HUES6 (cell line): ENCODE data around the gene ODAD3.
"Not testable (repeated sequence)": the region's sequence is repeated elsewhere in the genome, so short reads cannot be mapped to it uniquely, and the experiment has no call there.

Experiments
- H3K27ac ChIP-seq: 2 replicates; pipeline ENCODE4 v1.7.0; 2013; ENCODE audit warnings: low read depth, mild to moderate bottlenecking, low read length, inconsistent platforms
- H3K27me3 ChIP-seq: 2 replicates; pipeline ENCODE4 v1.6.1; 2013; ENCODE audit warnings: low read length; ENCODE audit not compliant: control insufficient read depth, insufficient read depth
- H3K36me3 ChIP-seq: 2 replicates; pipeline ENCODE4 v1.6.1; 2013; ENCODE audit warnings: low read length; ENCODE audit not compliant: control insufficient read depth, insufficient read depth
- H3K4me1 ChIP-seq: 2 replicates; pipeline ENCODE4 v1.6.1; 2013; ENCODE audit warnings: low read length; ENCODE audit not compliant: control insufficient read depth, insufficient read depth
- H3K4me3 ChIP-seq: 2 replicates; pipeline ENCODE4 v1.5.1; 2013; ENCODE audit warnings: low read depth, low read length
- H3K9ac ChIP-seq: one replicate; pipeline ENCODE4 v1.6.1; 2013; ENCODE audit warnings: mild to moderate bottlenecking, low read length
- H3K9me3 ChIP-seq: 2 replicates; pipeline ENCODE4 v1.6.1; 2013; ENCODE audit warnings: low read depth, low read length; ENCODE audit not compliant: control insufficient read depth, insufficient read depth

Gene ODAD3

DNA sequence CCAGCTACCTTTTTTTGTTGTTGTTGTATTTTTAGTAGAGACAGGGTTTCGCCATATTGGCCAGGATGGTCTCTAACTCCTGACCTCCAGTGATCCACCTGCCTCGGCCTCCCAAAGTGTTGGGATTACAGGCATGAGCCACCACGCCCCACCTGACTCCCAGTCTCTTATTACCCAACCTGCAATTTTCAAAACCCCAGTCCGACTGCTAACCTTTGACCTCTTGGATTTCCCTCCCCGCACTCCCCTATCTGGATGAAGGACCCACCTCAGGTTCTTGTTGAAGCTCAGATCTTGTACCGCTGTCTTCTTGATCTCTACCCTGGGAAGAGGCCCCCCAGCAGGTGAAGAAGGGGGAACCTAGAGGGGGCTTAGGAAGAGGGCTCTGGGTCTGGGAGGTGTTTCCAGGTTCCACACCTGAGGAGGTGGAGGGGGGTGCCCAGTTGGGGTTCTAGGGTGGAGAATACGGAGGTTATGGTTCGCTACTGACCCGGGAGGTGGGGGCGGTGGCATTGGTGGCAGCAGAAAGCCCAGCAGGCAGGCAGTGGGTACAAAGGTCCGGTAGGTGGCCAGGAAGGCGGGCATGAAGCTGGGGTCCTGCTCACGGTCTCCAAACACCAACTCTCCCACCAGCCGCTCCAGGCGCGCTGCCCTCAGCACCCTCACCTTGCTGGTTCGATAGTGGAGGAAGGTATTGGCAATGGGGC is 18.4 kb downstream of the ODAD3 start:
- H3K9me3 ChIP-seq: no peaks in the 10 kb centered on the region
- no peak overlapping the region for H3K27ac ChIP-seq
- H3K27me3 ChIP-seq: peaks cover 40% of the 10 kb centered on the region
- peaks cover 13% of the 10 kb centered on the region; the same call in 1 of the 2 replicates for H3K4me1 ChIP-seq
- no peak overlapping the region for H3K4me3 ChIP-seq
- H3K9ac ChIP-seq: no peak overlapping the region
- no peaks in the 10 kb centered on the region; the same call in 1 of the 2 replicates for H3K36me3 ChIP-seq

DNA sequence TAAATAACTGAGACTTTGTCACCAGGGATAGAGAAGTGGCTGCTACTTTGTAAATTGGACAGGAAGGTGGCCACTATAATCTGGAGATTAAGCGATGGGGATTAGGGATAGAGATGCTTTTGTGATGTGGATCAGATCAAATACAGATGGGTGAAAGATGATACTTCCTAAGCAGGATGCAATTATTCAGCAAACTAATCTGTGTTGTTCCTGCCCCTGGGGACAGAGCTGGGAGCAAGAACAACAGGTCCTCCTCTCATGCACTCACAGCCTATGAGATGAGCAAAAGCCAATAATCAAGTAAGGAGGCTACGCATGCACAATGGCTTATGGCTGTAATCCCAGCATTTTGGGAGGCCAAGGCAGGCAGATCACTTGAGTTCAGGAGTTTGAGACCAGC is 20.4 kb downstream of the ODAD3 start:
- Histone ChIP-seq H3K9ac (no peak overlapping the region), H3K4me1 (0 out of 2 replicates have a peak, but pooled peaks cover 4% of the 10 kb centered on the region), H3K27ac (no peak overlapping the region), H3K27me3 (peaks cover 20% of the 10 kb centered on the region), H3K4me3 (no peak overlapping the region), H3K36me3 (peaks cover 1% of the 10 kb centered on the region; the same call in 1 of the 2 replicates), H3K9me3 (no peaks in the 10 kb centered on the region)

DNA sequence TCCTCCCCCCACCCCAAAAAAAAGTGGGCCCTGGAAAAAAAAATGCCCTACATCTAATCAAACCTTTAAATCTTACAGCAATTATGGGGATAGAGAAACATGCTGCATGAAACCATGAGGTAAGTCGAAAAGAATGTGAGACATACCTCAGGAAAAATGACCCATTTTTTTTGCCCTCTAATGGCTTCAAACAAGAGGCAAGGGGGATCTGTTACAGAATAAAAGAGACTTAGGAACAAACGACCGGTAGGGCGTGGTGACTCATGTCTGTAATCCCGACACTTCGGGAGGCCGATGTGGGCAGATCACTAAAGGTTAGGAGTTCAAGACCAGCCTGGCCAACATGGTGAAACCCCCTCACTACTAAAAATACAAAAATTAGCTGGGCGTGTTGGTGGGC is 24.2 kb downstream of the ODAD3 start:
- Histone ChIP-seq H3K27me3 (no peaks in the 10 kb centered on the region), H3K9me3 (no peaks in the 10 kb centered on the region), H3K36me3 (peaks cover 4% of the 10 kb centered on the region; the same call in 1 of the 2 replicates), H3K4me3 (no peak overlapping the region), H3K4me1 (no peaks in the 10 kb centered on the region), H3K27ac (no peak overlapping the region), H3K9ac (no peak overlapping the region)

DNA sequence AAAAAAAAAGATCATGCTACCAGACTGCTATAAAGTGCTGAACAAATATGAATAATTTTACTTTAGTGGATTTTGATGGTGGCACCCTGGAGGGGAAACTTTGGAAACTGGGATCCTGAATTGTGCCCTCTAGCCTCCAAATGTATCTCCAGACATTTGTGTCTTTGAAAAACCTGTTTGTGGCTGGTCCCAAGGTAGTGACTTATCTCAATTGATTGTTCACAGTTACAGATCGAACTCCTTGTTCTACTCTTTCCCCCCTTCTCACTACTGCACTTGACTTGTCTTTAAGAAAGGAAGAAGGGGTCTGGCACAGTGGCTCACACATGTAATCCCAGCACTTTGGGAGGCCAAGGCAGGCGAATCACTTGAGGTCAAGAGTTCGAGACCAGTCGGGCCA is 26.3 kb downstream of the ODAD3 start:
- Histone ChIP-seq H3K9ac (no peak overlapping the region), H3K9me3 (no peaks in the 10 kb centered on the region)

DNA sequence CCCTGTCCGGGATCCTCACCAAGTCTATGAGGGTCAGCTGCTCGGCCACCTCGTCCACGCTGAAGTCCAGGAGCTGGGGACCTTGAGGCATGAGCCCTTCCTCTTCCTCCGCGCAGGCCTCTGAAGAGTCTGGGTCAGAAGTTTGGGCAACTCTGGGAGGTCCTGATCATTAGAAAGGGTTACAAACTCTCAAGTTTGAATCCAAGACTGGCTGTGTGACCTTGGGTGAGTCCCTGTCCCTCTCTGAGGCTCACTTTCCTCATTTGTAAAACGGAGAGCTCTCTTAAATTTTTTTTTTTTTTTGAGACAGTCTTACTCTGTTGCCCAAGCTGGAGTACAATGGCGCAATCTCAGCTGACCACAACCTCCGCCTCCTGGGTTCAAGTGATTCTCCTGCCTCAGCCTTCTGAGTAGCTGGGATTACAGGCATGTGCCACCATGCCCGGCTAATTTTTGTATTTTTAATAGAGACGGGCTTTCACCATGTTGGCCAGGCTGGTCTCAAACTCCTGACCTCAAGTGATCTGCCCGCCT is 28.2 kb downstream of the ODAD3 start:
- H3K4me1 ChIP-seq, H3K27ac ChIP-seq, H3K9me3 ChIP-seq, H3K9ac ChIP-seq, H3K27me3 ChIP-seq: not testable (repeated sequence)
- H3K36me3 ChIP-seq: peaks cover 27% of the 10 kb centered on the region
- peak overlapping the region; percentile 25 for H3K4me3 ChIP-seq

More for the DNA sequence above, 26.3 kb downstream of the ODAD3 start:
- Histone ChIP-seq H3K4me3 (no peak overlapping the region), H3K36me3 (peaks cover 17% of the 10 kb centered on the region), H3K27ac (no peak overlapping the region), H3K27me3 (no peaks in the 10 kb centered on the region), H3K4me1 (no peaks in the 10 kb centered on the region)

DNA sequence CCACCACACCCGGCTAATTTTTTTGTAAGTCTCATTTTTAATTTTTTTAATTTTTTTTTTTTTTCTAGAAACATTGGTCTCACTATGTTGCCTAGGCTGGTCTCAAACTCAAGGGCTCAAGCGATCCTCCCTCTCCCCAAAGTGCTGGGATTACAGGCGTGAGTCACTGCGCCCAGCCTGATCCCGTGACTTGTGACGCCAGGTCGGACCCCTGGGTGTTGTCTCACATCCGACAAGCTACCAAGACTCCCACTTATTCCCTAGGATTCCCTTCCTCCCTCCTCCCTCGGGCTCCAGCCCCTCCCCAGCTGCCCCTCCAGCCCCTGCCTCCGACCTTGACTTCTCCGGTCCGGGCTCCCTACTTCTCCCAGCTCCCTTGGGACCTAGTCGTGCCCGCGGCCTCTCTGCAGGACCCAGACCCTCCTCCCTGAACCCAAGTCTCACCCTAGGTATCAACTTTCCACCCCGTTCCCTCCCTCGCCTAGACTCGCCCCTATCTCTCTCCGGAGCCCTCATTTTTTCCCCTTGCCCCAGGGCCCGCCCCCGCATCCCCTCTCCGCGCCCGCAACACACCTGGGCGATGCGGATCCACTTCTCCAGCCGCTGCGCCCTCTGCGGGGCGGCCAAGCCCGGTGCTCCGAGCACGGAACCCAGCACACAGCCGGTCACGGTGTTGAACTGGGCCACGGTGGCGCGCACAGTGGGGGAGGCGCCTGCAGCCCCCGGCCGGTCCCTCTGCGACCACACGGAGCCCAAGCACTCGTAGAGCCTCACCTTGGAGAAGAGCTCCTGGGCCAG is 28.9 kb downstream of the ODAD3 start:
- Histone ChIP-seq H3K9me3 (no peaks in the 10 kb centered on the region), H3K9ac (no peak overlapping the region), H3K4me3 (peak overlapping the region; percentile 25), H3K27me3 (no peaks in the 10 kb centered on the region), H3K27ac (no peak overlapping the region), H3K4me1 (no peaks in the 10 kb centered on the region), H3K36me3 (peaks cover 29% of the 10 kb centered on the region)

DNA sequence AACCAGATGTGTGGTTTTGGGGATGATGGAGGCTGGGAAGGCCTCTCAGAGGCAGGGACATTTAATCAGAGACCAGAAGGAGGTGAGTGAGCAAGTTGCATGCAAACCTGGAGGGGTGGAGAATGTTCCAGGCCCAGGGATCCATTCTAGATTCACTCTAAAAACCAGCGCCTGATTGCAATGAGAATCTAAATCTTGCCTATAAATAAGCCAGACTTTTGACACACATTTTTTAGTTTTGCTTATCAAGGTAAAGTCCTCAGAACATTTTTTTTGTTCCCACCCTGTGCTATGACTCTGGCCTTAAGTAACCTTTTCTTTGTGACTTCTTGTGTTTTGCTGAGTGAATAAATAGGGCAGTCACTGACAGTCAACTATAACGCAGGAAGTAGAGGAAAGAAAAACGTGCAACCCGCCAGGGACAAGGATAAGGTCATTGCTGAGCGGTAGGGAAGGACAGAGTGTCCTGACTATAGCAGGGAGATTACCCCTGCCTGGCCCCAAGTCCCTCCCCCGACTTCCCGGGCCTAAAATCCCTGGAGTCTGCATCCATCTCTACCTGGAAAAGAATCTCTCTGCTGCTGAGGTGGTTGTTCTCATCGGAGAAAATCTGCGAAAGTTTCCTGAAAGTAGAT is 30.2 kb downstream of the ODAD3 start:
- no peaks in the 10 kb centered on the region for H3K4me1 ChIP-seq
- peaks cover 35% of the 10 kb centered on the region for H3K36me3 ChIP-seq
- no peak overlapping the region for H3K9ac ChIP-seq
- no peak overlapping the region for H3K27ac ChIP-seq
- H3K4me3 ChIP-seq: no peak overlapping the region
- no peaks in the 10 kb centered on the region for H3K9me3 ChIP-seq
- H3K27me3 ChIP-seq: no peaks in the 10 kb centered on the region

DNA sequence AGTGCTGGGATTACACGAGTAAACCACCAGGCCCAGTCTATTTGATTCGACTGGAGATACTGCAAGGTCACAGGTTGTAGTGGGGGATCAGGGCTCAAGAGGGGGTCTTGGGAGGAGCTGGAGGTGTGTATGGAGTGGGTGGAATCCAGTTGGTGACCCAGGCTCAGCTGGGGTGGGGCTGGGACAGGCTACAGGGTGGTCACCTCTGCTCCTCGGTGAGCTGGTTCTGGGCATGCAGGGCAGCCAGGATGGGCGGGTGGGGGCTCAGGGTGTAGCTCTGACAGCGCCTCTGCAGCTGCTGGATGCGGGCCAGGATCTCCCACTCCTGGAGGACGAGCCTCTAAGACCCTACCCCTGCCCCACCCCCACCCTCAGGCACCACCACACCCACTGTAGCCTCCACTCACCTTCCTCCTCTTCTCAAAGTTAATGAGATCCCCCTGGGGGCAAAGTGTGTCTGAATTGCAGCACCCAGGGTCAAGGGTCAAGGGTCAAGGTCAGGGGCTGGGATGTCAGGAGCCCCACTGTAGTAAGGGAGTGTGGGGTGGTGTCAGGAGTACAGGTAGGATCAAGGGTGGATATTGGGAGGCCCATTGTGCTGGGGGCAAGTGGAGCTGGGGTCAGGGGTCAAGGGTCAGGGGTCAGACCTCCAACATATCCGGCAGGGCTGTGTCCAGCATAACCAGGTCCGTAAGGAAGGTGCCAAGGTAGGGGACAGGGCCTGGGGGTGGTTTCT is 32.9 kb downstream of the ODAD3 start:
- no peak overlapping the region for H3K9ac ChIP-seq
- no peak overlapping the region for H3K27ac ChIP-seq
- no peaks in the 10 kb centered on the region for H3K4me1 ChIP-seq
- no peak overlapping the region for H3K4me3 ChIP-seq
- no peaks in the 10 kb centered on the region for H3K9me3 ChIP-seq
- H3K36me3 ChIP-seq: peaks cover 42% of the 10 kb centered on the region
- no peaks in the 10 kb centered on the region for H3K27me3 ChIP-seq

DNA sequence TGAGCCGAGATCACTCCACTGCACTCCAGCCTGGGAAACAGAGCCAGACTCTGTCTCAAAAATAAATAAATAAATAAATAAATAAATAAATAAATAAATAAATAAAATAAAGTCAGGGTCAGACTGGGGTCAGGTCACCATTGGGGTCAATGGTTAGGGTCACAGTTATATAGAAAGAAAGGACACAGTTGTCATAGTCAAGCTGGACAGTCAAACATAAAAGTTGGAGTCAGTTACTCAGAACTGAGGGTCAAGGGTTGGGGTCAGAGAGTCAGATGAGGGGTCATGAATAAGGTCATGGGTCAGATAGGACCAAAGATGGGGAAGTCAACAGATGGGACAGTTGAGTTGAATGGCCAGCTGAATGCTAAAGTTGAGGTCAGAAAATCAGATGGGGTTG is 34.1 kb downstream of the ODAD3 start:
- Histone ChIP-seq H3K27me3 (no peaks in the 10 kb centered on the region), H3K36me3 (peaks cover 46% of the 10 kb centered on the region), H3K4me1 (no peaks in the 10 kb centered on the region), H3K27ac (no peak overlapping the region), H3K9me3 (no peaks in the 10 kb centered on the region), H3K4me3 (no peak overlapping the region), H3K9ac (no peak overlapping the region)

DNA sequence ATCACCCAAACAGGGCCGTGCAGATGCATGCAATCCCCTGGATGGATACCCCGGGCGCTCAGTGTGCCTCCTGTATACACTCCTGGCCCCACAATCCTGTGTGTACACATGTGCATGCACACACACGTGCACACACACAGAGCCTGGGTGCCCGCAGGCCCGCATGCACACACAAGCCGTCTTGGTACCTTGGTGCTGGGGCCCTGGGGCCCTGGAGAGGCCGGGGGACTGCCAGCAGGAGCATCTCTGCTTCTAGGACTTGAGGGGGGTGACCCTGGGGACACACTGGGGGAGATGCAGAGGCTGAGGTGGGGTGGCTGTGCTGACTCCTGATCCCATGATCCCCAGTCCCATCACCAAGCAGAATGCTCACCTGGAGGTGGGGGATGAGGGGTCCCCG is 35.3 kb downstream of the ODAD3 start:
- Histone ChIP-seq H3K27me3 (no peaks in the 10 kb centered on the region), H3K27ac (no peak overlapping the region), H3K9me3 (no peaks in the 10 kb centered on the region), H3K4me3 (no peak overlapping the region), H3K36me3 (peaks cover 42% of the 10 kb centered on the region), H3K4me1 (peaks cover 3% of the 10 kb centered on the region; the same call in 1 of the 2 replicates), H3K9ac (no peak overlapping the region)
